Bronchial epithelial cell (primary cell): ENCODE results near the gene JAML. TPM values are rescaled to one million over a fixed set of nuclear protein-coding genes. Genes with fewer than 3 reads are reported as not detected.

Source experiments
- DNase-seq: peaks from one replicate; pipeline ENCODE4 v3.0.0-alpha.2; 2010; ENCODE audit warnings: low read depth
- FAIRE-seq: peaks from 2 replicates; lab custom pipeline; 2011; peaks lifted over from hg19 to GRCh38; lab: Jason Lieb, UNC
- H3K27me3 ChIP-seq: 2 replicates; pipeline ENCODE4 v1.5.1; 2011; ENCODE audit warnings: low read length; ENCODE audit not compliant: control insufficient read depth, insufficient read depth
- H3K36me3 ChIP-seq: 2 replicates; pipeline ENCODE4 v1.5.1; 2011; ENCODE audit warnings: low read length; ENCODE audit not compliant: control insufficient read depth, insufficient read depth
- H3K4me3 ChIP-seq: 2 replicates; pipeline ENCODE4 v1.5.1; 2011; ENCODE audit warnings: mild to moderate bottlenecking, low read depth, low read length, control low read depth
- CTCF ChIP-seq: IDR thresholded peaks from 2 replicates; pipeline ENCODE4 v1.5.1; 2011; ENCODE audit warnings: mild to moderate bottlenecking, moderate library complexity, low read length, control low read depth, inconsistent platforms; ENCODE audit not compliant: insufficient read depth, severe bottlenecking
- total RNA-seq: library from RNA; depleted of rRNA; stranded (reverse); fragments of >200 nt; gene quantifications from 2 replicates; pipeline ENCODE4 v1.2.1, GENCODE V29; 2014

The JAML gene
- total RNA-seq, 1 donor from 2014 or later, result not detected

- TF ChIP-seq CTCF, result no peak
- FAIRE-seq (no peak), DNase-seq (no peak)
- no peaks in the 10 kb centered on the region for H3K27me3 ChIP-seq
- H3K36me3 ChIP-seq, result no peaks in the 10 kb centered on the region
- H3K4me3 ChIP-seq, result no peak overlapping the region
These were observed 18.3 kb downstream of the JAML start for GRCh38 chr11:118206391-118207031.

DNA sequence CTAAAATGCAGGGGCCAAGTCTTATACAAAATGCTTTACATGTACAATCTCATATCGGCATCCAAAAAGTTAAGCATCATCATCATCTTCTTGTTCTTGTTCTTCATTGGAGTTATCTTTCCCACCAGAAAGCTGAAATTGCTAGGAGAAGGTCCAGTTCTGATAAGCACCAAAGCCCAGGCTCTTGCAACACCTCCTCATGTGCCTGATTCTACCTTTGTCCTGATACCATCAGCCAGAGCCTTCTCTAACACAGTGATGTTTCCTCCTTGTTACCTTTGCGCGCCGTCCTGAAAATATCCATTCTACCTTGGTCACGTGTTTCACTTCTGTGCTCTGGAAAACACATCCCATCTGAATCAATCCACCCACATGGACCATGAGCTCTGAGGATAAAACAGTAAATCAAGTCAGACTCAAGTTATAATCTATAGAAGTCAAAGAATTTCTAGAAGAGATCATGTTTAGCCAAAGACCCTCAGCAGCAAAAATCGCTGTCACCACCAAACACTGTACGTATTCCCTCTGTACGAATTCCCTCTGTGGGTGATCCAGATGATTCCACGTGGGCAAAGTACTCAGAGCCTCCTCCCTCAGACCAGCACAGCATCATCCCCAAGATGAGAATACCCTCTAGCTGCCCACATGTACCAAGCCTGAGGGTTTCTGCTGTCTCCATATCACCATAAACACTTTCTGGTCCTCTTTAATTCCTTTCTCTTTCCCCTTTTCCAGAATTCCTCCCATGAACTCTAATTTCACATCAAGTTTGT is 19.0 kb downstream of the JAML start:
- H3K27me3 ChIP-seq, result no peaks in the 10 kb centered on the region
- TF ChIP-seq CTCF, result no peak
- DNase-seq, result no peak
- no peak overlapping the region for H3K4me3 ChIP-seq
- no peak for FAIRE-seq
- H3K36me3 ChIP-seq, result no peaks in the 10 kb centered on the region

- H3K4me3 ChIP-seq, result no peak overlapping the region
- no peaks in the 10 kb centered on the region for H3K36me3 ChIP-seq
- TF ChIP-seq CTCF, result no peak
- FAIRE-seq (no peak), DNase-seq (no peak)
- no peaks in the 10 kb centered on the region for H3K27me3 ChIP-seq
These were observed 22.0 kb downstream of the JAML start for GRCh38 chr11:118202599-118203422.

- Histone ChIP-seq H3K36me3 (no peaks in the 10 kb centered on the region), H3K4me3 (no peak overlapping the region), H3K27me3 (no peaks in the 10 kb centered on the region)
- DNase-seq (no peak), FAIRE-seq (no peak)
- no peak for TF ChIP-seq CTCF
These were observed 22.8 kb downstream of the JAML start for GRCh38 chr11:118201966-118202365.

GRCh38 chr11:118200901-118201680 is 23.7 kb downstream of the JAML start:
- no peaks in the 10 kb centered on the region for H3K36me3 ChIP-seq
- H3K4me3 ChIP-seq, result no peak overlapping the region
- TF ChIP-seq CTCF, result no peak
- H3K27me3 ChIP-seq, result no peaks in the 10 kb centered on the region
- DNase-seq (no peak), FAIRE-seq (no peak)
